LNCAP (cell line): Measurements from ENCODE around the gene GPR152.

Source experiments
- TF ChIP-seq, protein P1 (sequence below): fragments of 450-650 bp; IDR thresholded peaks from 2 replicates; pipeline ENCODE4 v1.5.1; 2017; ENCODE audit warnings: mild to moderate bottlenecking

GPR152 gene

DNA sequence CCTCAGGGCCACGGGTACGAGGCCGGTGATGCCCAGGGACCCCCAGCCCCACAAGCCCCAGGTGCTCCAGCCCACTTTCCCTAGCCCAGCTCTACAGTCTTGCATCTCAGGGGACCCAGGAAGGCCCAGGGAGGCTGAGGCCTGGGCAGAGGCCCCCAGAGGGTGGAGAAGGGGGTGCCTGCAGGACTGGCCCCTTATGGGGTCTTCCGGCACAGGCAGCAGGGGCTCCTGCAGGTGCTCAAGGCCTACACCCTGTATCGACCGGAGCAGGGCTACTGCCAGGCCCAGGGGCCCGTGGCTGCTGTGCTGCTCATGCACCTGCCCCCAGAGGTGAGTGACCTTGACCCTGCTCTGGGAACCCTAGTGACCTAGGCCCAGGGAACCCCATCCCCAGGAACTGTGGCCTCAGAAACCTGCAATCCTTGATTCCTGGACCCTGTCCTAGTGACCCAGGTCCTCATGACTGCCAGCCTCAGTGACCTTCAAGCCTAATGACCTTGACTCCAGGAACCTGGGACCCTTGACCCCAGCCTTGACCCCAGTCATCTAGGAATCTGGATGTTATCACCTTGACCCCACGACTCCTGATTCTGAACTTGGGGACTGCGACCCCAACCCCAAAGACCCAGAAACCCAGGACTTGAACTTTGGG is 46.7 kb downstream of the GPR152 start:
- TF ChIP-seq, protein P1, sequence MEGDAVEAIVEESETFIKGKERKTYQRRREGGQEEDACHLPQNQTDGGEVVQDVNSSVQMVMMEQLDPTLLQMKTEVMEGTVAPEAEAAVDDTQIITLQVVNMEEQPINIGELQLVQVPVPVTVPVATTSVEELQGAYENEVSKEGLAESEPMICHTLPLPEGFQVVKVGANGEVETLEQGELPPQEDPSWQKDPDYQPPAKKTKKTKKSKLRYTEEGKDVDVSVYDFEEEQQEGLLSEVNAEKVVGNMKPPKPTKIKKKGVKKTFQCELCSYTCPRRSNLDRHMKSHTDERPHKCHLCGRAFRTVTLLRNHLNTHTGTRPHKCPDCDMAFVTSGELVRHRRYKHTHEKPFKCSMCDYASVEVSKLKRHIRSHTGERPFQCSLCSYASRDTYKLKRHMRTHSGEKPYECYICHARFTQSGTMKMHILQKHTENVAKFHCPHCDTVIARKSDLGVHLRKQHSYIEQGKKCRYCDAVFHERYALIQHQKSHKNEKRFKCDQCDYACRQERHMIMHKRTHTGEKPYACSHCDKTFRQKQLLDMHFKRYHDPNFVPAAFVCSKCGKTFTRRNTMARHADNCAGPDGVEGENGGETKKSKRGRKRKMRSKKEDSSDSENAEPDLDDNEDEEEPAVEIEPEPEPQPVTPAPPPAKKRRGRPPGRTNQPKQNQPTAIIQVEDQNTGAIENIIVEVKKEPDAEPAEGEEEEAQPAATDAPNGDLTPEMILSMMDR = no peak

DNA sequence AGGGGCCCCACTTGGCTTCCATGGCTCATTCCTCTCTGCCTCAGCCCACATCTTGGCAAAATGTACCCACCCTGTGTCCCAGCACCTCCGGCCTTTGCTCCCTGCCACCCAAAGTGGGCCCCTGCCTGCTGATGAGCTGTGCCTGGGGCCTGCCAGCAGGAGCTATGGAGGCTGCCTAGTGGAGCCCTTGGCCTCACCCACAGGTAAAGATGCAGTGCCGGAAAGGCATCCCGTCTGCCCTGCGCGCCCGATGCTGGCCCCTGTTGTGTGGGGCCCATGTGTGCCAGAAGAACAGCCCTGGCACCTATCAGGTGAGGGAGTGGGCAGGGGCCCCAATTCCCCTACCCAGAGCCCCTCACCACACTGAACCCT is 47.3 kb downstream of the GPR152 start:
- TF ChIP-seq, protein P1 = no peak

DNA sequence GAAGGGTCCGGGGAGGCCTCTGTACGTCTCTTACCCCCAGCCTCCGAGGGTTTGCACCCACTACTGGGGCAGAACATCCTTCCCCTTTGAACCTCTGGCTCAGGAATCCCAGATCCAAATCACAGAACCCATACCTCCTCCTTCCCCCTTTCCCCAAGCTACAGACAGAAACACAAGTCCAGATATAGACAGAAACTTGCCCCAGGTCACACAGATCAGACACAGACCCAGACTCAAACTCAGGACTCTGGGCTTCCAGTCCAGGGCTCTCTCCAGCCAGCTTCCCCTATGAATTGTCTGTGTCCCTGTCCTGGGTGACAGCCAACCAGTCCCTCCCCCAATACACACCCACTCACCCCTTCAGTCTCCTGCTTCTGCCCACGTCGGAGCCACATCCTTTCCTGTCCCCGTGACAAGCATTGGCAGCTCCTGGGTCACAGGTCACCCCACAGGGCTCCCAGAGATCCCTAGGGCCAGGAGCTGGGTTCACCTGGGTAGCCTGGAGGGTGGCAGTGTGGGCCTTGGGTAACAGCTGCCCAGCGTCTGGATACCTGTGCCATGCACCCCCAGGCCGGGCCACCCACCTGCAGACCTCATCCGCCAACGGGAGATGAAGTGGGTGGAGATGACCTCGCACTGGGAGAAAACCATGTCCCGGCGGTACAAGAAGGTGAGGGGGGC is 47.9 kb downstream of the GPR152 start:
- TF ChIP-seq, protein P1 = no peak

DNA sequence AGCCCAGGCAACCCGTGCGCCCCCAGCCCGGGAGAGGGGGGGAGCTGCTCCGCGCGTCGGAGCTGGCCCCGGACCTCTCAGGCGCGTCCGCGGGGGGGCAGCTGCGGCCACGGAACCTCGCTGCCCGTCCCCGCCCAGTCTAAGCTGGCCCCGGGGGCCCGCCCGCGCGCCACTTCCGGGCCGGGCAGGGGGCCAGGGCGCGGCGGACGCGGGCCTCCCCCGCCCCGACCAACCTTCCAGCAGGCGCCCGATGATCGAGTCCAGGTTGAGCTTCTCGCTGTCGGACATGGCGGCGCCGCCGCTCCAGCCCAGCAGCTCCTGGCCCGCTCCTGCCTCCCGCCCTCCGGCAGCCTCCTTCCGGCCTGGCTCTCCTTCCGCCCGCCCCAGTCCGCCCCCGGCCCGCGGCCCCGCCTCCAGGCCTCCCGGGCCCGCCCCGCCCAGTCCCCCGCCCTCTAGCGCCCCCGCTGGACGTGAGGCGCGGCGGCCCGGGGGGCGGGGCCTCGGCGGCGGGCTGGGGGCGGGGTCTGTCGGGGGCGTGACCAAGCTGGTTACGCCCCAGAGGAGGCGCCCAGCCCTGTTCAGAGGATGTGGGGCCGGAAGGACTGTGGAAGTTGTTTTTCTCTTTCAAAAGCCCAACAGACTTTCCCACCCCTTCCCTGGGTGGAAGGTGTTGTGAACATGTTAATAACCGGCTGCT is 50.9 kb downstream of the GPR152 start, which contains the start of gene PPP1CA:
Gene PPP1CA, minus strand, starts transcription at position 364 of the 697 bp plus-strand sequence. Its CDS starts 76 bp downstream, at position 288.
- TF ChIP-seq, protein P1 = peak; percentile 68
